Skeletal muscle cell (primary cell): ENCODE data around the gene XAGE5.
"Not testable (repeated sequence)": the region's sequence is repeated elsewhere in the genome, so short reads cannot be mapped to it uniquely, and the experiment has no call there.

Source experiments
- DNase-seq: peaks from one replicate; pipeline ENCODE4 v3.0.0-alpha.2; 2010; ENCODE audit warnings: low read depth
- H3K4me3 ChIP-seq: 2 replicates; pipeline ENCODE4 v1.5.1; 2011; ENCODE audit warnings: low read depth, mild to moderate bottlenecking, control low read depth, low read length, moderate library complexity

The XAGE5 gene

DNA sequence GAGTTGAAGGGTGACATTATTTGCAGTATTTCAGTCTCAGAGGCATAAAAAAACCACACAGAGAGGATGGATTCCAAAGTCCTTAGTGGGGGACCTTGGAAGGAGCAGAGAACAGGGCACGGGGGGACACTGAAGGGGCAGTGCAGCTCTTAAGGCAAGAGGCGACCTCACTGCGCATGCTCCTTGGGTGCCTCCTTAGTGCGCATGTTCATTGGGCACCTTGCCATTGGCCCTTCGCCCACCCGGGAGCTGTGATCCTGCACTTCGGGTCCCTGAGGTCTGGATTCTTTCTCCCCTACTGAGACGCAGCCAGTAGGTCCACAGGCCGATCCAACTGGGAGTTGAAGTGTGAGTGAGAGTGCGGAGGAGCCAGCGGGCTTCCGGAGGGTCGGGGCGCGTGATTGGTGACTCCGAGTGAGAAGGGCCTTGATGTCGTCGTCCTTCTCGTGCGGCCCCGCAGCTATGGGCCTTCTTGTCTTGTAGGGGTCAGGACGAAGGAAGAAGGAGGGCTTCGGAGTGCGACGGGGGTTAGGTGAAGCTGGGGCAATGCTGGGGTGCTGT lies at the start of gene XAGE5:
TSS of gene XAGE5 (plus strand) at position 223 of the 561 bp plus-strand sequence. CDS start 1,280 bp downstream, outside the sequence.
- no peak within 1 kb of the TSS for H3K4me3 ChIP-seq
- no peak for DNase-seq

GRCh38 chrX:52765983-52766382 lies 45.1 kb upstream of the XAGE5 start:
- not testable (repeated sequence) for DNase-seq, H3K4me3 ChIP-seq

DNA sequence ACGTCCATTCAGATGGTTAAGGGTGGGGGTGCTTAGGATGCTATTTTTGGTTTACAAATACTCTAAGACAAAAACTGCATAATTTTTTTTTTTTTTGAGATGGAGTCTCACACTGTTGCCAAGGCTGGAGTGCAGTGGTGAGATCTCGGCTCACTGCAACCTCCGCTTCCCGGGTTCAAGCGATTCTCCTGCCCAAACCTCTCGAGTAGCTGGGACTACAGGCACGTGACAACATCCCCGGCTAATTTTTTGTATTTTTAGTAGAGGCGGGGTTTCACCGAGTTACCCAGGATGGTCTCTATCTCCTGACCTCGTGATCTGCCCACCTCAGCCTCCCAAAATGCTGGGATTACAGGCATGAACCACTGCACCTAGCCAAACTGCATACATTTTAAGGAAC lies 37.6 kb upstream of the XAGE5 start:
- not testable (repeated sequence) for DNase-seq, H3K4me3 ChIP-seq

GRCh38 chrX:52797327-52797726 lies 13.8 kb upstream of the XAGE5 start, which contains the start of gene SPANXN5:
TSS of gene SPANXN5 (minus strand) at chrX:52797427. CDS start at chrX:52797348, 79 bp downstream.
- not testable (repeated sequence) for DNase-seq, H3K4me3 ChIP-seq

DNA sequence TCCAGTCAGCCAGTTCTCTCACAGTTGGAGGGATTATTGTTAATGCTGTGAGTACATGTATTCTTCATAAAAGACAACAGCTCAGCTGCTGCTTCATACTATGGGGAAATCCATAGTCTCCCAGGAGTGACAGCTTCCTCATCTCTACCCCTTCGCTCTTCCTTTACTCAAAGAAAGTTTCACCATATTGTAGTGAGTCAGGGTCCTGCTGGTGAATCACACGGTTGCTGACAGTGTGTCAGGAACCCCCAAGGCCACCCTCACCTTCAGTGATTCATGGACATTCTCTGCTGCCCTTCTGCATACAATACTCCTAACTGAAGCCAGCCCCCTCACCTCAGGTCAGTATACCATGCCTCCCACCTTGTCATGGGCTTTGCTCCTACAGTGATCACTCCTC lies 6.2 kb upstream of the XAGE5 start:
- not testable (repeated sequence) for DNase-seq, H3K4me3 ChIP-seq

- no peak overlapping the region for H3K4me3 ChIP-seq
- no peak for DNase-seq
These were observed 8.7 kb downstream of the XAGE5 start for GRCh38 chrX:52819788-52820187.

- no peak for DNase-seq
- H3K4me3 ChIP-seq = no peak overlapping the region
These were observed 10.1 kb downstream of the XAGE5 start for GRCh38 chrX:52821079-52821760.

GRCh38 chrX:52824608-52825007 lies 13.5 kb downstream of the XAGE5 start:
- no peak for DNase-seq
- H3K4me3 ChIP-seq = no peak overlapping the region

- no peak overlapping the region for H3K4me3 ChIP-seq
- no peak for DNase-seq
These were observed 19.5 kb downstream of the XAGE5 start for GRCh38 chrX:52830551-52830950.

GRCh38 chrX:52839137-52839536 lies 28.1 kb downstream of the XAGE5 start:
- H3K4me3 ChIP-seq = no peak overlapping the region
- no peak for DNase-seq

GRCh38 chrX:52843619-52844018 lies 32.5 kb downstream of the XAGE5 start:
- H3K4me3 ChIP-seq, DNase-seq: not testable (repeated sequence)

- DNase-seq = no peak
- H3K4me3 ChIP-seq = no peak overlapping the region
These were observed 41.2 kb downstream of the XAGE5 start for GRCh38 chrX:52852110-52852860.

DNA sequence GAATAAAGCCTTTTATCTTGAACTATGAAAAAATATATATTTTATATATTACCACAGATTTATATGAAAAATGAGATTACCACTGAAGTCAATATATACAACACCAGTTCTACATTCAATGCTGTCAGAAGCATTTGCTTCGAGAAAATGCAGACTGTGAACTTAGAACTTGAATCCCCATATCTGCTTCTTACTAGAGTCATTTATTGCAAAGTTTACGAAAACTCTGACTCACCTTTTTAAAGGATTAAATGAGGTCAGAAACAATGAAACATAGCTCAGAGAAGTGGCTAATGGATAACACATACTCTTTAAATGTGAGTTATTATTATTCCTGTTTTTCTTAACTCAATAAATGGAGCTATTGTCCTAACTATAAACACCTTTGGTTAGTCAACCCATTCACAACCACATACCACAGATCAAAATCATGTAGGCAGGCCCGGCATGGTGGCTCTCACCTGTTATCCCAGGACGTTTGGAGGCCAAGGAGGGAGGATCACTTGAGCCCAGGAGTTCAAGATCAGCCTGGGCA lies 46.0 kb downstream of the XAGE5 start:
- H3K4me3 ChIP-seq, DNase-seq: not testable (repeated sequence)

DNA sequence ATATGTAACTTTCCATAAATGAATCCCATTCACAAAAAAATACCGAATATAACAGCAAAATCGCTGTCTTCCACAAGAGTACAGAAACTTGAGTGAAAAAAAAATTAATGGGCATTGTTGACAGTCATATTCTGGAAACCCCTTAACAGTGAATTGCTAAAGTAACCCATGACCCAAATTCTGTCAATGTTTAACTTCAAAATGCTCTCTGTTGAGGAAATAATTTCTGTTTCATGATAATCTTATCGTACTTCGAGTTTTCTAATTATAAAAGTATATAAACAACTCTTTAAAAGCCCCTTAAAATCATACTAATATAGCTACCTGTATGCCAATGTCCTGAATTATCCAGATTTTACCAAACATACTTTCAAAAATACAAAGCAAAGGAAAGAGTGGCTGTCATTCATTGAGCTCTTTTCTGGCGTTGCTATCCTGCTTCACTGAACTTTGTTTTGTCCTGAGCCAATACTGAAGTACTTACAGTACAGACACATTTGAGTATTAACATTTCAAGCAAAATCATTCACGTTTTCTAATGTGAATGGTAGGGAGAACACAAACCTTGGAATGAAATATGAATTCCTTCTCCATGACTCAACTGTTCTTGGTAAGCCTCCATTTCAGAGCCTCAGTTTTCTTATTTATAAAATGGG lies 54.4 kb downstream of the XAGE5 start:
- no peak for DNase-seq
- H3K4me3 ChIP-seq = no peak overlapping the region
